ENCODE measurements around the gene KHDRBS1.

KHDRBS1 gene

GRCh38 chr1:31981456-31981839 lies 32.2 kb upstream of the KHDRBS1 start:
- no peak overlapping the region for H3K4me3 ChIP-seq (replicated peaks in 1 of 2; ENCODE audit: low read depth in 2 of 2, low read length in 2 of 2)
- no peak for TF ChIP-seq CTCF (IDR thresholded peaks at IDR 0.05; ENCODE audit: low read depth, low read length)
- no peak for DNase-seq (ENCODE audit: low read depth in 2 of 2)

- TF ChIP-seq CTCF (IDR thresholded peaks at IDR 0.05; ENCODE audit: low read depth, low read length): no peak
- no peak overlapping the region for H3K4me3 ChIP-seq (replicated peaks in 1 of 2; ENCODE audit: low read depth in 2 of 2, low read length in 2 of 2)
- no peak for DNase-seq (ENCODE audit: low read depth in 2 of 2)
Observed at GRCh38 chr1:31981972-31982371, 31.7 kb upstream of the KHDRBS1 start.

GRCh38 chr1:31984419-31985347 lies 29.0 kb upstream of the KHDRBS1 start:
- no peak for TF ChIP-seq CTCF (IDR thresholded peaks at IDR 0.05; ENCODE audit: low read depth, low read length)
- DNase-seq (ENCODE audit: low read depth in 2 of 2): peak; percentile 37 to 70
- no peak overlapping the region for H3K4me3 ChIP-seq (replicated peaks in 1 of 2; ENCODE audit: low read depth in 2 of 2, low read length in 2 of 2)

- H3K4me3 ChIP-seq (replicated peaks in 1 of 2; ENCODE audit: low read depth in 2 of 2, low read length in 2 of 2): no peak overlapping the region
- peak; percentile 23 to 36 for DNase-seq (ENCODE audit: low read depth in 2 of 2)
- no peak for TF ChIP-seq CTCF (IDR thresholded peaks at IDR 0.05; ENCODE audit: low read depth, low read length)
Observed at GRCh38 chr1:31985430-31985829, 28.2 kb upstream of the KHDRBS1 start.

GRCh38 chr1:31987135-31987619 lies 26.5 kb upstream of the KHDRBS1 start:
- no peak overlapping the region for H3K4me3 ChIP-seq (replicated peaks in 1 of 2; ENCODE audit: low read depth in 2 of 2, low read length in 2 of 2)
- no peak for TF ChIP-seq CTCF (IDR thresholded peaks at IDR 0.05; ENCODE audit: low read depth, low read length)

GRCh38 chr1:31989964-31990363 lies 23.7 kb upstream of the KHDRBS1 start:
- no peak for TF ChIP-seq CTCF (IDR thresholded peaks at IDR 0.05; ENCODE audit: low read depth, low read length)
- H3K4me3 ChIP-seq (replicated peaks in 1 of 2; ENCODE audit: low read depth in 2 of 2, low read length in 2 of 2): no peak overlapping the region
- DNase-seq (ENCODE audit: low read depth in 2 of 2): no peak

More at GRCh38 chr1:31987135-31987619, 26.5 kb upstream of the KHDRBS1 start:
- DNase-seq (ENCODE audit: low read depth in 2 of 2): no peak
